Mucosa of rectum (tissue), 2 donors: Measurements from ENCODE around the gene TOR4A.
"Not testable (repeated sequence)": the region's sequence is repeated elsewhere in the genome, so short reads cannot be mapped to it uniquely, and the experiment has no call there.

Experiments
- H3K27ac ChIP-seq, 2 donors: one replicate each; pipeline ENCODE4 v1.7.0; 2013; ENCODE audit warnings: inconsistent platforms in 2 of 2, low read depth in 2 of 2, low read length in 2 of 2
- H3K27me3 ChIP-seq, 2 donors: one replicate each; pipeline ENCODE4 v1.7.0; 2013; ENCODE audit warnings: low read length in 2 of 2; ENCODE audit not compliant: control insufficient read depth in 2 of 2, insufficient read depth in 2 of 2
- H3K36me3 ChIP-seq, 2 donors: one replicate each; pipeline ENCODE4 v1.7.0; 2013; ENCODE audit warnings: low read length in 2 of 2; ENCODE audit not compliant: control insufficient read depth in 2 of 2, insufficient read depth in 2 of 2
- H3K4me1 ChIP-seq, 2 donors: one replicate each; pipeline ENCODE4 v1.7.0; 2013; ENCODE audit warnings: low read length in 2 of 2, mild to moderate bottlenecking in 1 of 2; ENCODE audit not compliant: control insufficient read depth in 2 of 2, insufficient read depth in 2 of 2
- H3K4me3 ChIP-seq, 2 donors: one replicate each; pipeline ENCODE4 v1.7.0; 2013; ENCODE audit warnings: low read length in 2 of 2
- H3K9ac ChIP-seq, 2 donors: one replicate each; pipeline ENCODE4 v1.7.0; 2013; ENCODE audit warnings: low read length in 2 of 2, low read depth in 1 of 2, mild to moderate bottlenecking in 1 of 2
- H3K9me3 ChIP-seq, 2 donors: one replicate each; pipeline ENCODE4 v1.7.0; 2013; ENCODE audit warnings: low read length in 2 of 2; ENCODE audit not compliant: control insufficient read depth in 2 of 2
- donor health status: healthy.
- donor health status: Normal muscosa, but diverticular disease.

The TOR4A gene

DNA sequence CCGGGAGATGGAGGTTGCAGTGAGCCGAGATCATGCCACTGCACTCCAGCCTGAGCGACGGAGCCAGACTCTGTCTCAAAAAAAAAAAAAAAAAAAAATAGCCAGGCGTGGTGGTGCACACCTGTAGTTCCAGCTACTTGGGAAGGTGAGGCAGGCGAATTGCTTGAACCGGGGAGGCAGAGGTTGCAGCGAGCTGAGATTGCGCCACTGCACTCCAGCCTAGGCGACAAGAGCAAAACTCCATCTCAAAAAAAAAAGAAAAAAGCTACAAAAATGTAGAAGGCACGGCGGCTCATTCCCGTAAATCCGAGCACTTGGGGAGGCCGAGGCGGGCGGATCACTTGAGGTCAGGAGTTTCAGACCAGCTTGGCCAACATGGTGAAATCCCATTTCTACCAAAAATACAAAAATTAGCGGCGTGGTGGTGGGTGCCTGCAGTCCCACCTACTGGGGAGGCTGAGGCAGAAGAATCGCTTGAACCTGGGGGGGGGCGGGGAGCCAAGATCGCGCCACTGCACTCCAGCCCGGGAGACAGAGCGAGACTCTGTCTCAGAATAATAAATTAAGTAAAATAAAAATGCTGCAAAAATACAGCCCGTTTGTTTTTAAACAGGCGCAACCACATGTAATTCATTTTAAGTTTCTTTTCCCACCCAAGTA lies 37.9 kb upstream of the TOR4A start:
- Histone ChIP-seq H3K27ac (peak overlapping the region; percentile 99), H3K36me3 (peaks cover 14 to 19% of the 10 kb centered on the region in 2 donors), H3K4me3 (peak overlapping the region; percentile 71 to 78), H3K4me1 (peaks cover 52 to 60% of the 10 kb centered on the region in 2 donors), H3K9ac (peak overlapping the region; percentile 72 to 94)
- not testable (repeated sequence) for H3K9me3 ChIP-seq, H3K27me3 ChIP-seq

DNA sequence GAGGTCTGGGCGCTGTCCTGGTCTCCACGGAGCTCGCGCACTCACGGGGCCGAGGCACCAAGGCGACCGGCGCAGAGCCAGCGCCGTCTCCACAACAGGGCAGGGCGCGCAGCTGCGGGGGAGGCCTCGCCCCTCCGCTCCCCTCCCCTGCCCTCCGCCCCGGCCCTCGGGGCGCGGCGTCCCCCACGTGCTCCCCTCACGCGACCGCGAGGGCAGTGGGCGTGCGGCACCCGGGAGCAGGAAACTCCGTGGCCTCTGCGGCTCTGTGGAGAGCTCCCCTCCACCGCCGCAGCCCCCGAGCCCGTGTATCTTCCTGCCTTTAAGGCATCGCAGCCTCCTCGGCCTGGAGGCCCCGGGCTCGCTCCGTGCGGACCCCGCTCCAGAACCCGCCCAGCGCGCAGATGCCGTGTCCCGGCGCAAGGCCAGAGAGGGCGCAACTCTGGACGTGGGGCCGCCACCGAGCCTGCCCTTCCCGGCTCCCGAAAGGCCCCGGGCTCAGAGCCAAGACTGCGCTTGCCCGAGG lies 37.1 kb upstream of the TOR4A start:
- peaks cover 14 to 19% of the 10 kb centered on the region in 2 donors for H3K36me3 ChIP-seq
- H3K4me3 ChIP-seq, result peak overlapping the region; percentile 71 to 78
- peak overlapping the region; percentile 72 to 94 for H3K9ac ChIP-seq
- peaks cover 52 to 60% of the 10 kb centered on the region in 2 donors for H3K4me1 ChIP-seq
- H3K9me3 ChIP-seq, result no peaks in the 10 kb centered on the region
- H3K27me3 ChIP-seq, result no peaks in the 10 kb centered on the region
- H3K27ac ChIP-seq, result peak overlapping the region; percentile 99

- Histone ChIP-seq H3K9ac (peak within 1 kb of the TSS; percentile 72 to 94), H3K27ac (peak within 1 kb of the TSS; percentile 99), H3K27me3 (no peaks in the 10 kb centered on the region), H3K36me3 (peaks cover 14 to 19% of the 10 kb centered on the region in 2 donors), H3K4me1 (peaks cover 52 to 60% of the 10 kb centered on the region in 2 donors), H3K4me3 (peak within 1 kb of the TSS; percentile 75 to 85), H3K9me3 (no peaks in the 10 kb centered on the region)
Measured at GRCh38 chr9:137240841-137241489, 36.6 kb upstream of the TOR4A start, which contains the start of gene TUBB4B. TSS of gene TUBB4B (plus strand) at chr9:137241287. CDS start at chr9:137241361, 74 bp downstream.

DNA sequence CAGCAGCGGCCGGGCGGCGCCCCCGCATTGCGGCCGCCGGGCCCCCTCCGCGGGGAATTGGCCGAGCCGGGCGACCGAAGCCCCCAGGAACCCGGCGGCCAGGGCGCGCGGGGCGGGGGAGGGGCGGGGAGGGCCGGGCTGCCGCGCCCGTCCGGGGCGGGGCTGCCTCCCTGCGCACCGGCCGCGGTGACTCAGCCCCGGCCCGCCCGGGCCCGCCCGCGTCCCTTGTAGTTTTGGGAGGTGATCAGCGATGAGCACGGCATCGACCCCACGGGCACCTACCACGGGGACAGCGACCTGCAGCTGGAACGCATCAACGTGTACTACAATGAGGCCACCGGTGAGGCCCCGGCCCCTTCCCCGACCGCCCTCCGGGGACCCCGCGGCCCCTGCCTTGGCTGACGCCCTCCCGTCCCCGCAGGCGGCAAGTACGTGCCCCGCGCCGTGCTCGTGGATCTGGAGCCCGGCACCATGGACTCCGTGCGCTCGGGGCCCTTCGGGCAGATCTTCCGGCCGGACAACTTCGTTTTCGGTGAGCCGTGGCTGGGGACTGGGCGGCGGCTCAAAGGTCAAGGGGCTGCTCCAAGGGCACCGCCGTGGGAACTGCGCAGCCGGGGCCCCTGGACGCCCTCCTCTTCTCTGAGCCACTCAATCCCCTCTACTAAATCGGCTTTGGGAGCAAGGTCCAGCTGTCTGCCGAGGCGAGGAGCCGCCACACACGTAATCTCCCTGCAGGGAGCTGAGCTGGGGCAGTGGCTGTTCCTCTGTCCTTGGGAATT lies 35.8 kb upstream of the TOR4A start:
- H3K27ac ChIP-seq, result peak overlapping the region; percentile 92 to 95
- peaks cover 47 to 58% of the 10 kb centered on the region in 2 donors for H3K4me1 ChIP-seq
- peak overlapping the region; percentile 75 to 85 for H3K4me3 ChIP-seq
- no peaks in the 10 kb centered on the region for H3K27me3 ChIP-seq
- H3K9me3 ChIP-seq, result no peaks in the 10 kb centered on the region
- H3K36me3 ChIP-seq, result peaks cover 14 to 19% of the 10 kb centered on the region in 2 donors
- H3K9ac ChIP-seq, result peak overlapping the region; percentile 72 to 93

- peak overlapping the region; percentile 75 to 85 for H3K4me3 ChIP-seq
- H3K36me3 ChIP-seq, result peaks cover 14 to 19% of the 10 kb centered on the region in 2 donors
- H3K9ac ChIP-seq, result peak overlapping the region; percentile 72 to 93
- H3K9me3 ChIP-seq, result no peaks in the 10 kb centered on the region
- H3K4me1 ChIP-seq, result peaks cover 38 to 49% of the 10 kb centered on the region in 2 donors
- H3K27ac ChIP-seq, result peak overlapping the region; percentile 92 to 94
- H3K27me3 ChIP-seq, result no peaks in the 10 kb centered on the region
Measured at GRCh38 chr9:137242269-137243203, 35.0 kb upstream of the TOR4A start.

DNA sequence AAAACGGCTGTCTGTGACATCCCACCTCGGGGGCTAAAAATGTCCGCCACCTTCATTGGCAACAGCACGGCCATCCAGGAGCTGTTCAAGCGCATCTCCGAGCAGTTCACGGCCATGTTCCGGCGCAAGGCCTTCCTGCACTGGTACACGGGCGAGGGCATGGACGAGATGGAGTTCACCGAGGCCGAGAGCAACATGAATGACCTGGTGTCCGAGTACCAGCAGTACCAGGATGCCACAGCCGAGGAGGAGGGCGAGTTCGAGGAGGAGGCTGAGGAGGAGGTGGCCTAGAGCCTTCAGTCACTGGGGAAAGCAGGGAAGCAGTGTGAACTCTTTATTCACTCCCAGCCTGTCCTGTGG lies 34.3 kb upstream of the TOR4A start:
- Histone ChIP-seq H3K4me1 (peaks cover 31 to 42% of the 10 kb centered on the region in 2 donors), H3K36me3 (peaks cover 14 to 19% of the 10 kb centered on the region in 2 donors), H3K4me3 (peak overlapping the region in 1 of 2 donors; percentile 85)
- H3K27me3 ChIP-seq, H3K9me3 ChIP-seq, H3K9ac ChIP-seq, H3K27ac ChIP-seq: not testable (repeated sequence)

DNA sequence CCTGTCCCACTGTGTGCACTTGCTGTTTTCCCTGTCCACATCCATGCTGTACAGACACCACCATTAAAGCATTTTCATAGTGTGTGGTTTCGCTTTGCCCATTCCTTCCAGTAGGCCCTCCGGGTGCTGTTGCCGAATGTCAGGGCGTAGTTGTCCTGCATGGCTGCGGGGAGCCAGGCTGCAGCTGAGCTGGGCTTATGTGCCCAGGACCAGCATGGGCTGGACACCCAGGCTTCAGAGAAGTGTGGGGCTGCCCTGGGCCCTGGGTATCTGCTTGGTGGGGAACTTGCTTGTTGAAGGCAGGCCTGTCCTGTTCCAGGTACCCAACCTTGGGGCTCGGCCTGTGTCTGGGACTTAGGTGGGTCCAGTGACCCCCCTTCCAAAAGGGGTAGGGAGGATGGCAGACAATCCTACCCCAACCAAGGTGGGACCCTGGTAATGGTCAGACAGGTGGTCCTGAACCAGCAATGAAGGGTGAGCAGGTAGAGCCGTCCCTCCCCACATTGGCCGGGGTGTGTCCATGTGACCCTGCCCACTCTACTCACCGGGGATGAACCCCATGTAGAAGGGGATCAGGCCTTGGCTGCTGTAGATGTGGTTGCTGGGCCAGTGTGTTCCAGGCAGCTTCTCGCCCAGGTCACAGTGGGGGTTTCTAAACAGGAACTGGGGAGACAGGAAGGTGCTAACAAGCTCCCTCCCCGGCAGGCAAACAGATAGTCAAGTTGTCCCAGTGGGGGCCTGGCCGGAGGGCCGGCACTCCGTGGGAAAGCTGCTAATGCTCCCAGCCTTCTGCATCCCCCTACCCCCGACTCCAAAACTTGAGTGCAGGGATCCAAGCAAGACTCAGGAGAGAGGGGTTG lies 33.7 kb upstream of the TOR4A start:
- Histone ChIP-seq H3K9me3 (no peaks in the 10 kb centered on the region), H3K4me1 (peaks cover 25 to 36% of the 10 kb centered on the region in 2 donors), H3K27ac (no peak overlapping the region), H3K27me3 (no peaks in the 10 kb centered on the region), H3K36me3 (peaks cover 14 to 19% of the 10 kb centered on the region in 2 donors), H3K9ac (no peak overlapping the region), H3K4me3 (no peak overlapping the region)

DNA sequence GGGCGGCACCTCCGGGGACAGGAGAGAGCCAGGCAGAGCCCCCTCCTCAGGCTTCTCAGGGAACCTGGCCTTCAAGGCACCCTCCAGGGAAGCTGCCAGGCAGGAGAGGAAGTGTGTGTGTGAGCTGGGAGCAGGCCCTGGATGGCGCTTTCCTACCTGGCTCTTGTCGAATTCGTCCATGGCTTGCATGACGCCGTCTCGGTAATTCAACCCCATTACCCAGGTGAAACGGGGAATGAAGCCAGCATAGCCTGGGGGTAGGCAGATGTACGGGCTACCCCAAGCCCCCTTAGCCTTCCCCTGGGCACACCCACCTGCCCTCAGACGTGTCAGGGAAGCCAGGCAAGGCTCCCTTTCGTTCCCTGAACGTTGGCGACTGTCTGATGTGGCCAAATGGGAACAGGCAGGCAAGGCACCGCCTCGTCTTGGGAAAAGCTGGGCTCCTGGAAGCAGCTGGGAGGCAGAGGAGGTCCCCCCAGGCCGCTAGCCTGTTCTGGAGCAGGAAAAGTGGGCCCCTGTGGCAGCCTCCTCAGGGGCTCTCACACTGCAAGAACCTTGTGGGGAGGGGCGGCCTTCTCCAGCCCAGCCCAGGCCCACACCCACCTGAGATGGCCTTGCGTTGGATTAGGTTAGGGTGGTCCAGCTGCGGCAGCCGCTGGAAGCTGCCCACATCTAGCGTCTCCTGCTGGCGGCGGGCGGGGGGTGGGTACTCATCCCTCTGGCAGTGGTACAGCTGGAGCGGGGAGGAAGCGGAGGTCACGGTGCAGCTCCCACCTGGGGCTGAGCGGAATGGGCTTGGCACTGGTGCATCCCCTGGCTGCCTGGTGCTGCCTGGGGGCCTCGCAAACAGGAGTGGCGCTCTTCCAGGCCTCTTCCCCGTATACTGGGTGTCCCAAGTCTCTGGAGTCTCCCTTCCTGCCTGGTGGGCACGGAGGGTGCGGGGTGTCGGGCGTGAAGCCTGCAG lies 32.8 kb upstream of the TOR4A start:
- Histone ChIP-seq H3K4me3 (no peak overlapping the region), H3K9me3 (no peaks in the 10 kb centered on the region), H3K27me3 (no peaks in the 10 kb centered on the region), H3K27ac (no peak overlapping the region), H3K9ac (no peak overlapping the region), H3K36me3 (peaks cover 14 to 19% of the 10 kb centered on the region in 2 donors), H3K4me1 (peaks cover 21 to 31% of the 10 kb centered on the region in 2 donors)
